Globus pallidus (tissue), 1 donor: ENCODE results near the gene ETNPPL.

Experiments used
- DNase-seq: peaks from one replicate; pipeline ENCODE4 v3.0.0-alpha.2; 2015; ENCODE audit warnings: low spot score

ETNPPL gene

DNA sequence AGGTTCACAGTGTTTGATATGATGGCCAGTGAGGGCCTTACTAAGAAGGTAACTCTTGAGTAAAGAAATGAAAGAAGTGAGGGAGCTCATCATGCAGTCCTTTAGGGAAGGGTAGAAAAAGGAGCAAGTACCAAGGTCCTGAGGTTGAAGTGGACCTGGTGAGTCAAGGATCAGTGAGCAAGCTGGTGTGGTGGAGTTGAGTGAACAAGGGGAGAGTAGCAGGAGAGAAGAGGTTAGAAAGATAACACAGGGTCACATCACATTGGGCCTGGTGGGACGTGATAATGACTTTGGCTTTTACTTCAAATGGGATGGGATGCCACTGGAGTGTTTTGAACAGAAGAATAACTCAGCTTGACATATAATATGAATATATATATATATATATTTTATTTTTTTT, 67.8 kb downstream of the ETNPPL start:
- no peak for DNase-seq

GRCh38 chr4:108694423-108694822, 68.4 kb downstream of the ETNPPL start:
- no peak for DNase-seq

GRCh38 chr4:108693819-108694218, 69.0 kb downstream of the ETNPPL start:
- no peak for DNase-seq

- DNase-seq, result no peak
These were observed 69.6 kb downstream of the ETNPPL start for GRCh38 chr4:108693211-108693610.
